HCT116 (cell line): ENCODE results near the gene DACH2. TPM values are rescaled to one million over a fixed set of nuclear protein-coding genes. Genes with fewer than 3 reads are reported as not detected.

Experiments
- ATAC-seq: fragments of 200-7000 bp; cut with Tn5 transposase; 2 replicates; pipeline ENCODE4 v1.9.1; 2020; ENCODE audit warnings: mild to moderate bottlenecking, moderate library complexity
- BruUV-seq: library from RNA; stranded (reverse); fragments of 400-500 nt; replicated peaks from 2 replicates; lab custom pipeline; 2021; lab: Mats Ljungman, UMichigan
- CTCF ChIA-PET: fragments of 300-600 bp; sonication (Branson Sonifier 250); formaldehyde crosslinking; loops from one replicate; lab custom pipeline; 2021; ENCODE audit warnings: antibody characterized with exemption; lab: Charles Lee
- POLR2A ChIA-PET: fragments of 300-600, 350-600 bp; sonication (Branson Sonifier 250); formaldehyde crosslinking; loops from one replicate; lab custom pipeline; 2021; ENCODE audit warnings: antibody characterized with exemption; lab: Charles Lee
- RAD21 ChIA-PET, 2 experiments: fragments of 300-600 bp; sonication (Branson Sonifier 250); formaldehyde crosslinking; loops; one replicate each; lab custom pipeline; 2023; ENCODE audit warnings: low total read pairs in 2 of 2; ENCODE audit not compliant: uncharacterized antibody in 2 of 2, unreplicated experiment in 2 of 2, low non-redundant PET in 1 of 2; lab: Charles Lee
- DNase-seq: peaks from one replicate; pipeline ENCODE4 v3.0.0-alpha.2; 2010; ENCODE audit warnings: low read depth, low spot score
- H2AFZ ChIP-seq: fragments of 200-600 bp; shearing (Covaris generic), sonication (generic); 2 replicates; pipeline ENCODE4 v1.6.1; 2017; ENCODE audit warnings: low read depth, mixed run types, mixed read lengths, antibody characterized with exemption, low read length; ENCODE audit not compliant: poor library complexity, severe bottlenecking
- H3K27ac ChIP-seq: 2 replicates; pipeline ENCODE4 v1.5.1; 2012; ENCODE audit warnings: low read depth, low read length
- H3K27me3 ChIP-seq: fragments of 200-600 bp; sonication (generic); 2 replicates; pipeline ENCODE4 v1.6.1; 2016; ENCODE audit warnings: mixed run types, low read length, mixed read lengths; ENCODE audit not compliant: insufficient read depth
- H3K36me3 ChIP-seq, 2 experiments: fragments of 200-500 bp in 1 of 2; fragments of 200-600 bp in 1 of 2; sonication (Bioruptor generic) in 1 of 2; sonication (generic) in 1 of 2; 2 replicates each; pipeline versions ENCODE4 v1.5.1 to v1.6.1; 2014 to 2016; ENCODE audit warnings: low read length in 2 of 2, inconsistent platforms in 1 of 2, mixed read lengths in 1 of 2, mixed run types in 1 of 2; ENCODE audit not compliant: insufficient read depth in 2 of 2, control insufficient read depth in 1 of 2
- H3K4me1 ChIP-seq, 2 experiments: fragments of 200-600 bp in 1 of 2; sonication (generic) in 1 of 2; 2 replicates each; pipeline versions ENCODE4 v1.5.1 to v1.6.1; 2012 to 2017; ENCODE audit warnings: low read length in 2 of 2, inconsistent platforms in 1 of 2, mild to moderate bottlenecking in 1 of 2, mixed read lengths in 1 of 2, mixed run types in 1 of 2, moderate library complexity in 1 of 2; ENCODE audit not compliant: insufficient read depth in 2 of 2, control insufficient read depth in 1 of 2
- H3K4me2 ChIP-seq: fragments of 200-600 bp; sonication (generic); 2 replicates; pipeline ENCODE4 v1.6.1; 2017; ENCODE audit warnings: mixed run types, low read length, mixed read lengths
- H3K4me3 ChIP-seq, 2 experiments: fragments of 200-600 bp in 1 of 2; sonication (generic) in 1 of 2; replicated peaks in 1 of 2; 2 replicates each; pipeline ENCODE4 v1.5.1; 2011 to 2016; ENCODE audit warnings: low read length in 2 of 2, control low read depth in 1 of 2, low read depth in 1 of 2, mild to moderate bottlenecking in 1 of 2, mixed read lengths in 1 of 2, mixed run types in 1 of 2
- H3K79me2 ChIP-seq: fragments of 200-600 bp; sonication (generic); 2 replicates; pipeline ENCODE4 v1.6.1; 2017; ENCODE audit warnings: mild to moderate bottlenecking, mixed run types, low read length, moderate library complexity, mixed read lengths; ENCODE audit not compliant: insufficient read depth
- H3K9ac ChIP-seq: fragments of 200-600 bp; sonication (generic); 2 replicates; pipeline ENCODE4 v1.6.1; 2016; ENCODE audit warnings: low read length, mixed read lengths
- H3K9me2 ChIP-seq: fragments of 200-600 bp; sonication (generic), shearing (Covaris generic); 2 replicates; pipeline ENCODE4 v1.6.1; 2017; ENCODE audit warnings: mixed run types, mild to moderate bottlenecking, moderate library complexity; ENCODE audit not compliant: insufficient read depth
- H3K9me3 ChIP-seq, 2 experiments: fragments of 200-500 bp in 1 of 2; fragments of 200-600 bp in 1 of 2; sonication (Bioruptor generic) in 1 of 2; sonication (generic) in 1 of 2; 2 replicates each; pipeline ENCODE4 v1.6.1; 2014 to 2017; ENCODE audit warnings: low read length in 2 of 2, mixed read lengths in 2 of 2, inconsistent platforms in 1 of 2, low read depth in 1 of 2, mild to moderate bottlenecking in 1 of 2, mixed run types in 1 of 2, moderate library complexity in 1 of 2; ENCODE audit not compliant: control insufficient read depth in 1 of 2, insufficient read depth in 1 of 2
- H4K20me1 ChIP-seq: fragments of 200-600 bp; sonication (generic), shearing (Covaris generic); 2 replicates; pipeline ENCODE4 v1.6.1; 2017; ENCODE audit warnings: mixed run types, mild to moderate bottlenecking, moderate library complexity; ENCODE audit not compliant: insufficient read depth
- EGR1 ChIP-seq: IDR thresholded peaks from 2 replicates; pipeline ENCODE4 v1.6.1; 2012; ENCODE audit warnings: low read depth
- EZH2 ChIP-seq: fragments of 200-600 bp; sonication (generic); IDR thresholded peaks from 2 replicates; pipeline ENCODE4 v1.6.1; 2017; ENCODE audit warnings: antibody characterized with exemption, mixed run types
- FOSL1 ChIP-seq: IDR thresholded peaks from 2 replicates; pipeline ENCODE4 v1.6.1; 2012; ENCODE audit warnings: low read depth
- JUND ChIP-seq: IDR thresholded peaks from 2 replicates; pipeline ENCODE4 v1.6.1; 2012
- RAD21 ChIP-seq: IDR thresholded peaks from 2 replicates; pipeline ENCODE4 v1.6.1; 2012; ENCODE audit warnings: low read depth, mild to moderate bottlenecking
- SIN3A ChIP-seq: IDR thresholded peaks from 2 replicates; pipeline ENCODE4 v1.6.1; 2012; ENCODE audit warnings: low read depth
- SP1 ChIP-seq: IDR thresholded peaks from 2 replicates; pipeline ENCODE4 v1.6.1; 2012; ENCODE audit warnings: low read depth
- SRF ChIP-seq: IDR thresholded peaks from 2 replicates; pipeline ENCODE4 v1.6.1; 2012; ENCODE audit warnings: low read depth
- intact Hi-C: fragments of 100-400 bp; cut with micrococcal nuclease; formaldehyde crosslinking; loops from 2 replicates; pipeline ENCODE4 v1.10.0; 2022
- total RNA-seq: library from RNA; stranded (reverse); gene quantifications from one replicate; pipeline ENCODE4 v1.2.1, GENCODE V29; 2021; ENCODE audit not compliant: unreplicated experiment
- TF ChIP-seq, protein P1 (sequence below), 3 experiments: fragments of 200-600 bp in 1 of 3; sonication (generic) in 1 of 3; IDR thresholded peaks in 2 of 3; conservative IDR thresholded peaks in 1 of 3; 2 replicates each; pipeline ENCODE4 v1.5.1; 2012 to 2017; ENCODE audit warnings: low read depth in 2 of 3, low read length in 2 of 3, antibody characterized with exemption in 1 of 3, borderline replicate concordance in 1 of 3, control low read depth in 1 of 3, mild to moderate bottlenecking in 1 of 3, mixed read lengths in 1 of 3, mixed run types in 1 of 3, moderate library complexity in 1 of 3; ENCODE audit not compliant: insufficient read depth in 1 of 3
- TF ChIP-seq, protein P2 (sequence below): IDR thresholded peaks from 2 replicates; pipeline ENCODE4 v1.6.1; 2011; ENCODE audit warnings: mild to moderate bottlenecking, low read length, moderate library complexity; ENCODE audit not compliant: insufficient replicate concordance; ENCODE audit errors: extremely low read depth
- TF ChIP-seq, protein P3 (sequence below): IDR thresholded peaks from 2 replicates; pipeline ENCODE4 v1.6.1; 2012; ENCODE audit warnings: low read depth

The DACH2 gene
- total RNA-seq, 1 experiment from 2014 or later, result not detected

DNA sequence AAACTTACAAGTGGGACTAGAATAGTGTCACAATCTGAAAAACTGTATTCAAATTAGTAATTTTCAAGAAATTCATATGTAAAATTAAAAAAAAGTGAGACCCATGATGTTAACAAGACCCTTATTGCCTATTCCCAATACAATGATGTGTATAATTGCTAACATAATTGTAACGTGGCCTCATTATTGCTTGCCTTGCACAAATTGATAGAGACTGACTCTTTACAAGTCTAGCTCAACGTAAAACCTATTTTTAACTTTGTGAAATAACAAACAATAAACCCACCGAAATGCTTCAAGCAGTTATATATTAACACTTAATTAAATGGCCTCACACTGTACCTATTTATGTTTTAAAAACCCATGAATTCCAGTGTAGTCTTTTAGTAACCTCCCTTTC is 312.5 kb downstream of the DACH2 start:
- no peaks in the 10 kb centered on the region for H3K9me2 ChIP-seq
- no peak overlapping the region for H3K4me3 ChIP-seq
- intact Hi-C loops, result no loop called here
- ChIA-PET CTCF (no interaction called here), RAD21 (no interaction called here), POLR2A (no interaction called here)
- H3K79me2 ChIP-seq, result no peaks in the 10 kb centered on the region
- no TSS peak for BruUV-seq
- ATAC-seq (no peak), DNase-seq (no peak)
- H3K9me3 ChIP-seq, result no peaks in the 10 kb centered on the region
- no peak overlapping the region for H2AFZ ChIP-seq
- no peaks in the 10 kb centered on the region for H3K4me1 ChIP-seq
- H4K20me1 ChIP-seq, result no peaks in the 10 kb centered on the region
- H3K9ac ChIP-seq, result no peak overlapping the region
- no peak overlapping the region for H3K4me2 ChIP-seq
- TF ChIP-seq, protein P1, sequence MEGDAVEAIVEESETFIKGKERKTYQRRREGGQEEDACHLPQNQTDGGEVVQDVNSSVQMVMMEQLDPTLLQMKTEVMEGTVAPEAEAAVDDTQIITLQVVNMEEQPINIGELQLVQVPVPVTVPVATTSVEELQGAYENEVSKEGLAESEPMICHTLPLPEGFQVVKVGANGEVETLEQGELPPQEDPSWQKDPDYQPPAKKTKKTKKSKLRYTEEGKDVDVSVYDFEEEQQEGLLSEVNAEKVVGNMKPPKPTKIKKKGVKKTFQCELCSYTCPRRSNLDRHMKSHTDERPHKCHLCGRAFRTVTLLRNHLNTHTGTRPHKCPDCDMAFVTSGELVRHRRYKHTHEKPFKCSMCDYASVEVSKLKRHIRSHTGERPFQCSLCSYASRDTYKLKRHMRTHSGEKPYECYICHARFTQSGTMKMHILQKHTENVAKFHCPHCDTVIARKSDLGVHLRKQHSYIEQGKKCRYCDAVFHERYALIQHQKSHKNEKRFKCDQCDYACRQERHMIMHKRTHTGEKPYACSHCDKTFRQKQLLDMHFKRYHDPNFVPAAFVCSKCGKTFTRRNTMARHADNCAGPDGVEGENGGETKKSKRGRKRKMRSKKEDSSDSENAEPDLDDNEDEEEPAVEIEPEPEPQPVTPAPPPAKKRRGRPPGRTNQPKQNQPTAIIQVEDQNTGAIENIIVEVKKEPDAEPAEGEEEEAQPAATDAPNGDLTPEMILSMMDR (IDR thresholded peaks at IDR 0.05 in 2 of 3, conservative IDR thresholded peaks at IDR 0.05 in 1 of 3; ENCODE audit: borderline replicate concordance in 1 of 3, insufficient read depth in 1 of 3, low read depth in 2 of 3, low read length in 2 of 3), result no peak
- H3K36me3 ChIP-seq, result no peaks in the 10 kb centered on the region
- no peaks in the 10 kb centered on the region for H3K27me3 ChIP-seq
- no peak overlapping the region for H3K27ac ChIP-seq

DNA sequence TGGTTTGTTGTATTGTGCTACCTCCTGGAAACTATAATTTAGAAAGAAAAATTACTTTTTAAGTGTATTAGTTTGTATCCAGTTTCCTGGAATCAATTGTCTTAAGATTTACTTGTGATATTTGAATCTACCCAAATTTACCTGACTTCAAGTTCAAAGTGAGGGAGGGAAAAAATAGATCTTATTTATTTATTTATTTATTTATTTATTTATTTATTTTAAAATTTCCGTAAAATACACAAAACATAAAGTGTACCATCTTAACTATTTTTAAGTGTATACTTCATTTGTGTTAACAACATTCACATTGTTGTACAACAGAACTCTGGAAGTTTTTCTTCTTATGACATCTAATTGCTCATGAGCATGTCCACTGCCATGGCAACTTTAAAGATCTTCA is 356.0 kb downstream of the DACH2 start:
- H3K4me2 ChIP-seq, result no peak overlapping the region
- TF ChIP-seq RAD21, result no peak
- TF ChIP-seq SRF, result no peak
- no peak for TF ChIP-seq FOSL1
- TF ChIP-seq SIN3A, result no peak
- no peak for TF ChIP-seq SP1
- TF ChIP-seq EZH2, result no peak
- TF ChIP-seq, protein P2, sequence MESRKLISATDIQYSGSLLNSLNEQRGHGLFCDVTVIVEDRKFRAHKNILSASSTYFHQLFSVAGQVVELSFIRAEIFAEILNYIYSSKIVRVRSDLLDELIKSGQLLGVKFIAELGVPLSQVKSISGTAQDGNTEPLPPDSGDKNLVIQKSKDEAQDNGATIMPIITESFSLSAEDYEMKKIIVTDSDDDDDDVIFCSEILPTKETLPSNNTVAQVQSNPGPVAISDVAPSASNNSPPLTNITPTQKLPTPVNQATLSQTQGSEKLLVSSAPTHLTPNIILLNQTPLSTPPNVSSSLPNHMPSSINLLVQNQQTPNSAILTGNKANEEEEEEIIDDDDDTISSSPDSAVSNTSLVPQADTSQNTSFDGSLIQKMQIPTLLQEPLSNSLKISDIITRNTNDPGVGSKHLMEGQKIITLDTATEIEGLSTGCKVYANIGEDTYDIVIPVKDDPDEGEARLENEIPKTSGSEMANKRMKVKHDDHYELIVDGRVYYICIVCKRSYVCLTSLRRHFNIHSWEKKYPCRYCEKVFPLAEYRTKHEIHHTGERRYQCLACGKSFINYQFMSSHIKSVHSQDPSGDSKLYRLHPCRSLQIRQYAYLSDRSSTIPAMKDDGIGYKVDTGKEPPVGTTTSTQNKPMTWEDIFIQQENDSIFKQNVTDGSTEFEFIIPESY, result no peak
- TF ChIP-seq, protein P3, sequence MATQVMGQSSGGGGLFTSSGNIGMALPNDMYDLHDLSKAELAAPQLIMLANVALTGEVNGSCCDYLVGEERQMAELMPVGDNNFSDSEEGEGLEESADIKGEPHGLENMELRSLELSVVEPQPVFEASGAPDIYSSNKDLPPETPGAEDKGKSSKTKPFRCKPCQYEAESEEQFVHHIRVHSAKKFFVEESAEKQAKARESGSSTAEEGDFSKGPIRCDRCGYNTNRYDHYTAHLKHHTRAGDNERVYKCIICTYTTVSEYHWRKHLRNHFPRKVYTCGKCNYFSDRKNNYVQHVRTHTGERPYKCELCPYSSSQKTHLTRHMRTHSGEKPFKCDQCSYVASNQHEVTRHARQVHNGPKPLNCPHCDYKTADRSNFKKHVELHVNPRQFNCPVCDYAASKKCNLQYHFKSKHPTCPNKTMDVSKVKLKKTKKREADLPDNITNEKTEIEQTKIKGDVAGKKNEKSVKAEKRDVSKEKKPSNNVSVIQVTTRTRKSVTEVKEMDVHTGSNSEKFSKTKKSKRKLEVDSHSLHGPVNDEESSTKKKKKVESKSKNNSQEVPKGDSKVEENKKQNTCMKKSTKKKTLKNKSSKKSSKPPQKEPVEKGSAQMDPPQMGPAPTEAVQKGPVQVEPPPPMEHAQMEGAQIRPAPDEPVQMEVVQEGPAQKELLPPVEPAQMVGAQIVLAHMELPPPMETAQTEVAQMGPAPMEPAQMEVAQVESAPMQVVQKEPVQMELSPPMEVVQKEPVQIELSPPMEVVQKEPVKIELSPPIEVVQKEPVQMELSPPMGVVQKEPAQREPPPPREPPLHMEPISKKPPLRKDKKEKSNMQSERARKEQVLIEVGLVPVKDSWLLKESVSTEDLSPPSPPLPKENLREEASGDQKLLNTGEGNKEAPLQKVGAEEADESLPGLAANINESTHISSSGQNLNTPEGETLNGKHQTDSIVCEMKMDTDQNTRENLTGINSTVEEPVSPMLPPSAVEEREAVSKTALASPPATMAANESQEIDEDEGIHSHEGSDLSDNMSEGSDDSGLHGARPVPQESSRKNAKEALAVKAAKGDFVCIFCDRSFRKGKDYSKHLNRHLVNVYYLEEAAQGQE, result no peak
- TF ChIP-seq JUND, result no peak
- no peak for TF ChIP-seq EGR1
- TF ChIP-seq, all 23 proteins: peak for 0
- ChIA-PET RAD21 (no interaction called here), POLR2A (no interaction called here), CTCF (no interaction called here)
- Histone ChIP-seq H3K4me1 (no peaks in the 10 kb centered on the region), H3K27me3 (no peaks in the 10 kb centered on the region), H3K79me2 (no peaks in the 10 kb centered on the region), H3K4me3 (no peak overlapping the region), H3K9me3 (no peaks in the 10 kb centered on the region), H3K9me2 (no peaks in the 10 kb centered on the region), H3K9ac (no peak overlapping the region), H4K20me1 (no peaks in the 10 kb centered on the region), H3K27ac (no peak overlapping the region), H2AFZ (no peak overlapping the region), H3K36me3 (no peaks in the 10 kb centered on the region)
- DNase-seq (no peak), ATAC-seq (no peak)
- no TSS peak for BruUV-seq
- intact Hi-C loops, result no loop called here
